Mesenchymal stem cell (in vitro differentiated cells and primary cell): ENCODE measurements around the gene INSIG1.

Source experiments
- DNase-seq: peaks from one replicate; pipeline ENCODE4 v3.0.0-alpha.2; 2013
- H2AFZ ChIP-seq: one replicate; pipeline ENCODE4 v1.6.1; 2013; ENCODE audit warnings: low read depth, mild to moderate bottlenecking, control low read depth, inconsistent platforms, low read length, moderate library complexity
- H2AK5ac ChIP-seq: 2 replicates; pipeline ENCODE4 v1.6.1; 2013; ENCODE audit warnings: low read length, moderate library complexity, mild to moderate bottlenecking, inconsistent platforms; ENCODE audit not compliant: severe bottlenecking
- H2BK120ac ChIP-seq: one replicate; pipeline ENCODE4 v1.6.1; 2013; ENCODE audit warnings: low read depth, mild to moderate bottlenecking, inconsistent platforms, low read length, moderate library complexity
- H2BK12ac ChIP-seq, 2 experiments: one replicate each; pipeline ENCODE4 v1.6.1; 2013; ENCODE audit warnings: inconsistent platforms in 2 of 2, low read length in 2 of 2, mild to moderate bottlenecking in 2 of 2, moderate library complexity in 2 of 2, control low read depth in 1 of 2
- H2BK15ac ChIP-seq: one replicate; pipeline ENCODE4 v1.6.1; 2013; ENCODE audit warnings: mild to moderate bottlenecking, low read depth, inconsistent platforms; ENCODE audit not compliant: poor library complexity, severe bottlenecking
- H2BK5ac ChIP-seq: 2 replicates; pipeline ENCODE4 v1.6.1; 2013; ENCODE audit warnings: low read depth, mild to moderate bottlenecking, low read length, control low read depth, inconsistent platforms; ENCODE audit not compliant: poor library complexity, severe bottlenecking
- H3K14ac ChIP-seq, 2 experiments: one replicate each; pipeline ENCODE4 v1.6.1; 2013; ENCODE audit warnings: inconsistent platforms in 2 of 2, low read length in 2 of 2, control low read depth in 1 of 2, mild to moderate bottlenecking in 1 of 2, moderate library complexity in 1 of 2
- H3K18ac ChIP-seq, 2 experiments: one replicate each; pipeline ENCODE4 v1.6.1; 2013; ENCODE audit warnings: inconsistent platforms in 2 of 2, low read length in 2 of 2, control low read depth in 1 of 2, low read depth in 1 of 2, mild to moderate bottlenecking in 1 of 2
- H3K23ac ChIP-seq, 2 experiments: one replicate each; pipeline ENCODE4 v1.6.1; 2013; ENCODE audit warnings: inconsistent platforms in 2 of 2, low read length in 2 of 2, mild to moderate bottlenecking in 2 of 2, moderate library complexity in 2 of 2, control low read depth in 1 of 2
- H3K27ac ChIP-seq: 2 replicates; pipeline ENCODE4 v1.5.1; 2013; ENCODE audit warnings: mild to moderate bottlenecking, moderate library complexity, low read length, control low read depth, inconsistent platforms; ENCODE audit not compliant: poor library complexity, severe bottlenecking
- H3K27me3 ChIP-seq, 2 experiments: 2 replicates each; pipeline versions ENCODE4 v1.6.1 to v1.7.0; 2013; ENCODE audit warnings: low read length in 2 of 2, mild to moderate bottlenecking in 2 of 2, moderate library complexity in 2 of 2, control low read depth in 1 of 2, inconsistent platforms in 1 of 2; ENCODE audit not compliant: control insufficient read depth in 1 of 2, insufficient read depth in 1 of 2
- H3K36me3 ChIP-seq, 2 experiments: 2 replicates each; pipeline versions ENCODE4 v1.6.1 to v1.7.0; 2013; ENCODE audit warnings: low read length in 2 of 2, control low read depth in 1 of 2, inconsistent platforms in 1 of 2, low read depth in 1 of 2, mild to moderate bottlenecking in 1 of 2; ENCODE audit not compliant: insufficient read depth in 2 of 2, control insufficient read depth in 1 of 2
- H3K4ac ChIP-seq, 2 experiments: one replicate each; pipeline ENCODE4 v1.6.1; 2013; ENCODE audit warnings: inconsistent platforms in 2 of 2, low read length in 2 of 2, mild to moderate bottlenecking in 2 of 2, moderate library complexity in 2 of 2, control low read depth in 1 of 2, low read depth in 1 of 2
- H3K4me1 ChIP-seq: 2 replicates; pipeline ENCODE4 v1.6.1; 2013; ENCODE audit warnings: low read depth, low read length, control low read depth; ENCODE audit not compliant: control insufficient read depth, insufficient read depth
- H3K4me2 ChIP-seq: 2 replicates; pipeline ENCODE4 v1.6.1; 2013; ENCODE audit warnings: low read length, mild to moderate bottlenecking, inconsistent platforms; ENCODE audit not compliant: poor library complexity, severe bottlenecking
- H3K4me3 ChIP-seq, 2 experiments: 2 replicates each; pipeline versions ENCODE4 v1.5.1 to v1.7.0; 2013; ENCODE audit warnings: low read length in 2 of 2, mild to moderate bottlenecking in 2 of 2, control low read depth in 1 of 2, low read depth in 1 of 2; ENCODE audit not compliant: insufficient read depth in 1 of 2
- H3K79me1 ChIP-seq: replicated peaks from 2 replicates; pipeline ENCODE4 v1.6.1; 2013; ENCODE audit warnings: mild to moderate bottlenecking, control low read depth, low read length, inconsistent platforms; ENCODE audit not compliant: poor library complexity, severe bottlenecking
- H3K9ac ChIP-seq: 2 replicates; pipeline ENCODE4 v1.7.0; 2013; ENCODE audit warnings: mild to moderate bottlenecking, low read length, moderate library complexity
- H3K9me3 ChIP-seq: 2 replicates; pipeline ENCODE4 v1.7.0; 2013; ENCODE audit warnings: mild to moderate bottlenecking, low read length; ENCODE audit not compliant: control insufficient read depth
- H4K8ac ChIP-seq: one replicate; pipeline ENCODE4 v1.6.1; 2013; ENCODE audit warnings: inconsistent platforms, mild to moderate bottlenecking, low read length, moderate library complexity
- H4K91ac ChIP-seq: one replicate; pipeline ENCODE4 v1.6.1; 2013; ENCODE audit warnings: mild to moderate bottlenecking, low read length, inconsistent platforms
- WGBS: methylation state at CpG from one replicate; pipeline ENCODE4 v1.1.7; 2013; ENCODE audit warnings: mixed read lengths; 5-methylcytosine and 5-hydroxymethylcytosine counted together

The INSIG1 gene

DNA sequence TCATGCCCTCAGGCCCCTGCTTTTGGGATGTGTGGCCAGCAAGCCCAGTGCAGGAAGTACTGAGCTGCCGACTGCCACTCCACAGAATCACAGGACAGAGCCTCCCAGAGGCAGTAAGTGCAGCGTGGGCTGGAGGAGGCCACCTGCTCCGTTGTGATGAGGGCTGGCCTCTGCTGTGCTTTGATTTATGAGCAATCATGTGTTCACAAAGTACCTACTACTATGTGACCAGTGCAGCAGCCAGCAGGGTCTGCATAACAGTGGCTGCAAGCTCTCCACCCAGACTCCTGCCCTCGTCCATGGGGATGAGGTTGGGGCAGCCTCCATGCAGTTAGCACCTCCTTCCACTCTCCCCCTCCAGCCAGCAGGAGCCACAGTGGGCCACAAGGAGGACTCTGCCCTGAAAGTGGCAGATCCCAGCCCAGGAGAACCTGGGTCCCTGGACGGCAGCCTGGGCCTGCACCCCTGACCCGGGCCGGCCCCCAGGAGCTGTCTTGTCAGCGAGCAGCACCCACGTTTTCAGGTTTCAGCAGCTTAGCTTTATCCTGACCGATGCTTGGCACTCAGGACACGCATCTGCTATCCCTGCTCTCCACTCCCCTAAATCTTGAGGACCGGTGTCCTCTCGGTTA is 37.7 kb upstream of the INSIG1 start:
- Histone ChIP-seq H2AFZ (no peak overlapping the region), H3K9ac (no peak overlapping the region), H2BK15ac (no peak overlapping the region), H4K91ac (no peak overlapping the region), H3K36me3 (no peaks in the 10 kb centered on the region), H3K4ac (no peak overlapping the region), H2AK5ac (no peak overlapping the region), H2BK5ac (no peak overlapping the region), H3K4me3 (no peak overlapping the region), H3K4me1 (peaks cover 7% of the 10 kb centered on the region), H3K23ac (no peak overlapping the region), H3K79me1 (no peaks in the 10 kb centered on the region), H4K8ac (no peak overlapping the region), H3K14ac (no peak overlapping the region), H2BK12ac (no peak overlapping the region), H3K18ac (no peak overlapping the region), H2BK120ac (no peak overlapping the region), H3K27ac (no peak overlapping the region), H3K9me3 (no peaks in the 10 kb centered on the region), H3K27me3 (peaks cover 3 to 8% of the 10 kb centered on the region in 2 experiments), H3K4me2 (no peak overlapping the region)
- no peak for DNase-seq
- WGBS = 80% methylated on average over 10 of the region's 13 CpGs

DNA sequence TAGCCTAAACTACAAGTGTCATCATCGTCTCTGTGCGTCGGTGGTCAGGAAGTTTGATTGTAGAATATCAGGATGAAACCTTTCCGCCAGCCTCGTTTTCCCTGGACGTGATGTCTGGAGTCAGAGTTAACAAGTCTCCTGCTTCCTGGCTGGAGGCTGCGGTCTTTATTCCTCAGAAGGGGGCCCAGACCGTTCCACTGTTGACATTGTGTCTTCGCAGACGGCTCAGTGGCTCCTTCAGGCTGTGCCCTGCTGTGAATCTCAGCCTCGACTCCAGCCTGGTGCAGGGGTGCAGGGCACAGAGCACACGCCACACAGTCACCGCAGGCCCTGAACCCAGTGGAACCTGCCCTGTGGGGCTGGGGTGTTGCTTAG is 37.2 kb upstream of the INSIG1 start:
- H4K8ac ChIP-seq = no peak overlapping the region
- H4K91ac ChIP-seq = no peak overlapping the region
- no peak overlapping the region for H3K14ac ChIP-seq
- no peaks in the 10 kb centered on the region for H3K9me3 ChIP-seq
- no peak for DNase-seq
- no peak overlapping the region for H3K9ac ChIP-seq
- H2BK15ac ChIP-seq = no peak overlapping the region
- no peak overlapping the region for H3K18ac ChIP-seq
- H2BK5ac ChIP-seq = no peak overlapping the region
- H3K4me2 ChIP-seq = no peak overlapping the region
- peaks cover 7% of the 10 kb centered on the region for H3K4me1 ChIP-seq
- H3K23ac ChIP-seq = no peak overlapping the region
- peaks cover 3 to 8% of the 10 kb centered on the region in 2 experiments for H3K27me3 ChIP-seq
- H2BK120ac ChIP-seq = no peak overlapping the region
- H3K4me3 ChIP-seq = no peak overlapping the region
- H3K36me3 ChIP-seq = no peaks in the 10 kb centered on the region
- H3K27ac ChIP-seq = no peak overlapping the region
- H2AK5ac ChIP-seq = no peak overlapping the region
- H3K79me1 ChIP-seq = no peaks in the 10 kb centered on the region
- H2AFZ ChIP-seq = no peak overlapping the region
- 85% methylated on average over 13 of the region's 13 CpGs for WGBS
- H2BK12ac ChIP-seq = no peak overlapping the region
- H3K4ac ChIP-seq = no peak overlapping the region

DNA sequence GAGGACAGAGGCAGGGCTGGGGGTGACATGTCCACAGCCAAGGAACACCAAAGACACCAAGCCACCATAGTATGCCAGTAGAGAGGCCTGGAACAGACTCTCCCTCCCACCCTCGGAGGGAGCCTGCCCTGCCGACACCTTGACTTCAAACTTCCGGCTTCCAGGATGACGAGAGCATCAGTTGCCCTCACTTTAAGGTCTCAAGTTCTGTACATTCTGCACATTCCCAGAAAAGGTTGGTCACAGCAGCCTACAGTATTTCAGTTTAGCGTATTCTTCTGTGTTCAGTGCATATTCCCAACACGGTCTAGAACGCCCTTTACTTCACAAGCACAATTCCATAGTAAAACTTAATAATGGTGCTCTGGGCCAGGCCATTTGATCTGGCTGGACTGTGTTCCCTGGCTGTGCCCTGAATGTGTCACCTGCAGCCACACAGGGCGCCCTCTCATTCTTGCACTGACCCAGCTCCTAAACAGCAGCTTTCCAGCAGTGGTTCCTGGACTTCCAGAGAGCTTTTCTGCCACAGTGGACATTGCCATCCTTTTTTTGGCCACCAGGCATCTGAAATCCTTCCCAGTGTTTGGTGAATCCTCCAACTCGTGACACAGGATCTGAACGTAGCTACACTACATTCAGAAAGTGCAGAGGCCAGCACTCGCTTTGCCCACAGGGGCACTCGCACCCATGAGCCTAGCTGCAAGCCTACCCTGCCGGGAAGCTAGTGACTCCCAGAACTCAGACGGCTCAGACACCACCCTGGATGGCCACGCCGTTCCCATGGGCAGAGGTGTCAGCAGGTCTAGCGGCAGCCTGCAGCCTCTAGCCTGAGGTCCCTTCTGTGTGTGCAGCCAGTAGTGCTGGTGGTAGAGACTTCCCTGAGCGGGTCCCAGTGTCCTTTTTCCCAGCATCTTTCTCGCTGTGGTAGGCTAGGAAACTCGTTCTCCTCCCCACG is 36.4 kb upstream of the INSIG1 start:
- DNase-seq = no peak
- WGBS = 88% methylated on average over 18 of the region's 21 CpGs
- Histone ChIP-seq H3K23ac (no peak overlapping the region), H3K4me1 (peaks cover 7% of the 10 kb centered on the region), H3K79me1 (no peaks in the 10 kb centered on the region), H3K36me3 (no peaks in the 10 kb centered on the region), H2BK12ac (no peak overlapping the region), H2BK15ac (no peak overlapping the region), H4K91ac (no peak overlapping the region), H3K27ac (no peak overlapping the region), H3K9me3 (no peaks in the 10 kb centered on the region), H4K8ac (no peak overlapping the region), H2AK5ac (no peak overlapping the region), H3K4me3 (no peak overlapping the region), H3K4me2 (no peak overlapping the region), H2AFZ (no peak overlapping the region), H3K18ac (no peak overlapping the region), H3K4ac (no peak overlapping the region), H2BK120ac (no peak overlapping the region), H3K14ac (no peak overlapping the region), H3K9ac (no peak overlapping the region), H2BK5ac (no peak overlapping the region), H3K27me3 (peaks cover 3 to 13% of the 10 kb centered on the region in 2 experiments)

DNA sequence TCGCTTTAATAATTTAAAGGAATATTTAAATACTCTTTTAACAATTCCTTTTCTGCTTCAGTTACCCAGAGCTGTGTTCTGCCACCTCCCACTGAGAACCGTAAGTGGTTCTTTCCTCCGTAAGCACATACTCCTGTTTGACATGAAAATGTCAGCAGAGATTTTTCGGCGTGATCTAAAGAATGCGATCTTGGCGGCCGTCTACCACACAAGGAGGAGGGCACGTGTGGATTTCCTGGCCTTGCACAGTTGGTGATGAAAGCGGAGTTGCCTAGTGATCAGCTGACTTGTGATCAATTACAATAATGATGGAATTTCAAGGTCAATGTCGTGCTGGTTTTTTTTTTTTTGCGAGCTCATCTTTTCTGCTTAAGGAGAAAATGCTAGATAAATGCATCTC is 35.6 kb upstream of the INSIG1 start:
- no peaks in the 10 kb centered on the region for H3K36me3 ChIP-seq
- H2BK5ac ChIP-seq = no peak overlapping the region
- H3K14ac ChIP-seq = no peak overlapping the region
- H3K9me3 ChIP-seq = no peaks in the 10 kb centered on the region
- H3K4me1 ChIP-seq = peaks cover 7% of the 10 kb centered on the region
- H3K79me1 ChIP-seq = no peaks in the 10 kb centered on the region
- no peak overlapping the region for H3K4ac ChIP-seq
- no peak overlapping the region for H3K27ac ChIP-seq
- 84% methylated on average over 12 of the region's 12 CpGs for WGBS
- H3K18ac ChIP-seq = no peak overlapping the region
- no peak overlapping the region for H3K23ac ChIP-seq
- no peak overlapping the region for H4K91ac ChIP-seq
- no peak overlapping the region for H2AK5ac ChIP-seq
- no peak overlapping the region for H2AFZ ChIP-seq
- H2BK120ac ChIP-seq = no peak overlapping the region
- H3K9ac ChIP-seq = no peak overlapping the region
- peaks cover 3 to 13% of the 10 kb centered on the region in 2 experiments for H3K27me3 ChIP-seq
- DNase-seq = no peak
- no peak overlapping the region for H2BK15ac ChIP-seq
- H2BK12ac ChIP-seq = no peak overlapping the region
- H3K4me3 ChIP-seq = no peak overlapping the region
- no peak overlapping the region for H3K4me2 ChIP-seq
- H4K8ac ChIP-seq = no peak overlapping the region
